Duodenal mucosa (tissue), 2 donors: ENCODE results near the gene OGFR.

Experiments
- H3K27ac ChIP-seq: one replicate; pipeline ENCODE4 v1.7.0; 2013; ENCODE audit warnings: low read depth, low read length
- H3K27me3 ChIP-seq, 2 donors: one replicate each; pipeline ENCODE4 v1.7.0; 2013; ENCODE audit warnings: low read length in 2 of 2, control low read depth in 1 of 2; ENCODE audit not compliant: insufficient read depth in 2 of 2, control insufficient read depth in 1 of 2
- H3K36me3 ChIP-seq, 2 donors: one replicate each; pipeline ENCODE4 v1.7.0; 2013; ENCODE audit warnings: low read length in 2 of 2, control low read depth in 1 of 2; ENCODE audit not compliant: insufficient read depth in 2 of 2, control insufficient read depth in 1 of 2
- H3K4me1 ChIP-seq, 2 donors: one replicate each; pipeline ENCODE4 v1.7.0; 2013; ENCODE audit warnings: low read length in 2 of 2, control low read depth in 1 of 2; ENCODE audit not compliant: insufficient read depth in 2 of 2, control insufficient read depth in 1 of 2
- H3K4me3 ChIP-seq, 2 donors: one replicate each; pipeline ENCODE4 v1.7.0; 2013; ENCODE audit warnings: low read length in 2 of 2, low read depth in 1 of 2
- H3K9ac ChIP-seq, 2 donors: one replicate each; pipeline ENCODE4 v1.7.0; 2013; ENCODE audit warnings: low read length in 2 of 2, low read depth in 1 of 2
- H3K9me3 ChIP-seq, 2 donors: one replicate each; pipeline ENCODE4 v1.7.0; 2013; ENCODE audit warnings: low read length in 2 of 2, control low read depth in 1 of 2; ENCODE audit not compliant: control insufficient read depth in 1 of 2

OGFR gene

GRCh38 chr20:62799459-62799858 is 5.2 kb upstream of the OGFR start:
- Histone ChIP-seq H3K9ac (no peak overlapping the region), H3K27ac (no peak overlapping the region), H3K9me3 (no peaks in the 10 kb centered on the region), H3K27me3 (no peaks in the 10 kb centered on the region), H3K4me3 (no peak overlapping the region), H3K36me3 (peaks cover 11 to 25% of the 10 kb centered on the region in 2 donors), H3K4me1 (peaks cover 21 to 29% of the 10 kb centered on the region in 2 donors)

- no peaks in the 10 kb centered on the region for H3K27me3 ChIP-seq
- H3K27ac ChIP-seq = no peak overlapping the region
- H3K9me3 ChIP-seq = no peaks in the 10 kb centered on the region
- H3K36me3 ChIP-seq = peaks cover 11 to 25% of the 10 kb centered on the region in 2 donors
- H3K9ac ChIP-seq = no peak overlapping the region
- peaks cover 21 to 25% of the 10 kb centered on the region in 2 donors for H3K4me1 ChIP-seq
- H3K4me3 ChIP-seq = no peak overlapping the region
These were observed 4.8 kb upstream of the OGFR start for GRCh38 chr20:62799873-62800272.

- no peaks in the 10 kb centered on the region for H3K9me3 ChIP-seq
- no peak overlapping the region for H3K4me3 ChIP-seq
- peaks cover 11 to 25% of the 10 kb centered on the region in 2 donors for H3K36me3 ChIP-seq
- H3K4me1 ChIP-seq = peaks cover 21 to 26% of the 10 kb centered on the region in 2 donors
- H3K27me3 ChIP-seq = no peaks in the 10 kb centered on the region
- H3K27ac ChIP-seq = no peak overlapping the region
- H3K9ac ChIP-seq = no peak overlapping the region
These were observed 4.0 kb upstream of the OGFR start for GRCh38 chr20:62800314-62801259.

GRCh38 chr20:62801284-62802010 is 3.2 kb upstream of the OGFR start:
- Histone ChIP-seq H3K27ac (no peak overlapping the region), H3K9ac (no peak overlapping the region), H3K9me3 (no peaks in the 10 kb centered on the region), H3K36me3 (peaks cover 11 to 25% of the 10 kb centered on the region in 2 donors), H3K4me3 (no peak overlapping the region), H3K4me1 (peaks cover 30 to 34% of the 10 kb centered on the region in 2 donors), H3K27me3 (no peaks in the 10 kb centered on the region)

- peaks cover 11 to 25% of the 10 kb centered on the region in 2 donors for H3K36me3 ChIP-seq
- peaks cover 32 to 38% of the 10 kb centered on the region in 2 donors for H3K4me1 ChIP-seq
- H3K27me3 ChIP-seq = no peaks in the 10 kb centered on the region
- H3K9ac ChIP-seq = no peak overlapping the region
- no peak overlapping the region for H3K27ac ChIP-seq
- no peaks in the 10 kb centered on the region for H3K9me3 ChIP-seq
- H3K4me3 ChIP-seq = no peak overlapping the region
These were observed 2.5 kb upstream of the OGFR start for GRCh38 chr20:62802026-62802712.

- peaks cover 22 to 28% of the 10 kb centered on the region in 2 donors for H3K36me3 ChIP-seq
- H3K9ac ChIP-seq = peak overlapping the region in 1 of 2 donors; percentile 12
These were observed 511 bp upstream of the OGFR start for GRCh38 chr20:62804021-62804626.

GRCh38 chr20:62805155-62805710 is 598 bp downstream of the OGFR start:
- peak overlapping the region; percentile 32 for H3K27ac ChIP-seq
- peak overlapping the region; percentile 84 to 90 for H3K4me3 ChIP-seq
- no peaks in the 10 kb centered on the region for H3K9me3 ChIP-seq
- peaks cover 15 to 27% of the 10 kb centered on the region in 2 donors for H3K4me1 ChIP-seq
- peaks cover 27 to 30% of the 10 kb centered on the region in 2 donors for H3K36me3 ChIP-seq
- peak overlapping the region; percentile 69 to 73 for H3K9ac ChIP-seq
- H3K27me3 ChIP-seq = no peaks in the 10 kb centered on the region

More at GRCh38 chr20:62804021-62804626, 511 bp upstream of the OGFR start:
- Histone ChIP-seq H3K27me3 (no peaks in the 10 kb centered on the region), H3K4me1 (peaks cover 15 to 28% of the 10 kb centered on the region in 2 donors), H3K27ac (peak overlapping the region; percentile 14), H3K4me3 (peak overlapping the region; percentile 51 to 84), H3K9me3 (no peaks in the 10 kb centered on the region)

GRCh38 chr20:62805711-62806382 is 1.2 kb downstream of the OGFR start:
- Histone ChIP-seq H3K27me3 (no peaks in the 10 kb centered on the region), H3K4me1 (peaks cover 15 to 27% of the 10 kb centered on the region in 2 donors), H3K27ac (no peak overlapping the region), H3K36me3 (peaks cover 29 to 30% of the 10 kb centered on the region in 2 donors), H3K9ac (peak overlapping the region; percentile 69 to 70), H3K4me3 (peak overlapping the region; percentile 76 to 84), H3K9me3 (no peaks in the 10 kb centered on the region)
